Measurements from ENCODE around the gene ZNF562.
A peak's percentile ranks its signal among the peaks of the same experiment; 100 is the strongest.

ZNF562 gene

GRCh38 chr19:9645472-9645871, 29.4 kb downstream of the ZNF562 start:
- DNase-seq (ENCODE audit: low read depth in 1 of 2, low spot score in 1 of 2) = no peak

GRCh38 chr19:9644472-9644871, 30.4 kb downstream of the ZNF562 start:
- DNase-seq (ENCODE audit: low read depth in 1 of 2, low spot score in 1 of 2) = no peak

- no peak for DNase-seq (ENCODE audit: low read depth in 1 of 2, low spot score in 1 of 2)
Observed at GRCh38 chr19:9641810-9642209, 33.1 kb downstream of the ZNF562 start.

- DNase-seq (ENCODE audit: low read depth in 1 of 2, low spot score in 1 of 2) = no peak
Observed at GRCh38 chr19:9640956-9641355, 33.9 kb downstream of the ZNF562 start.

GRCh38 chr19:9636018-9636417, 38.9 kb downstream of the ZNF562 start:
- no peak for DNase-seq (ENCODE audit: low read depth in 1 of 2, low spot score in 1 of 2)

GRCh38 chr19:9627856-9628255, 47.0 kb downstream of the ZNF562 start:
- no peak for DNase-seq (ENCODE audit: low read depth in 1 of 2, low spot score in 1 of 2)

- no peak for DNase-seq (ENCODE audit: low read depth in 1 of 2, low spot score in 1 of 2)
Observed at GRCh38 chr19:9622531-9622930, 52.4 kb downstream of the ZNF562 start.

- peak; percentile 72 to 75 for DNase-seq (ENCODE audit: low read depth in 1 of 2, low spot score in 1 of 2)
Observed at GRCh38 chr19:9621156-9622037, 53.5 kb downstream of the ZNF562 start, which contains the start of gene ZNF561. Gene ZNF561 (minus strand): TSS chr19:9621232. CDS start chr19:9619456, 1,776 bp downstream.

GRCh38 chr19:9620842-9621155, 54.1 kb downstream of the ZNF562 start:
- DNase-seq (ENCODE audit: low read depth in 1 of 2, low spot score in 1 of 2) = no peak

- DNase-seq (ENCODE audit: low read depth in 1 of 2, low spot score in 1 of 2) = no peak
Observed at GRCh38 chr19:9615844-9616243, 59.1 kb downstream of the ZNF562 start.

GRCh38 chr19:9610484-9611113, 64.3 kb downstream of the ZNF562 start:
- no peak for DNase-seq (ENCODE audit: low read depth in 1 of 2, low spot score in 1 of 2)

GRCh38 chr19:9608912-9609311, 66.0 kb downstream of the ZNF562 start:
- DNase-seq (ENCODE audit: low read depth in 1 of 2, low spot score in 1 of 2) = no peak

GRCh38 chr19:9597027-9597426, 77.9 kb downstream of the ZNF562 start:
- no peak for DNase-seq (ENCODE audit: low read depth in 1 of 2, low spot score in 1 of 2)

Data from stimulated activated CD4-positive, alpha-beta T cell treated with anti-CD3 and anti-CD28 coated beads, Interleukin-15, amount 100 ng/mL, for 1 hour (primary cell).